ENCODE measurements around the gene DUSP22. TPM values are rescaled to one million over a fixed set of nuclear protein-coding genes. Genes with fewer than 3 reads are reported as not detected.

DUSP22 gene
- total RNA-seq, 1 donor from 2014 or later: 61.2 TPM

DNA sequence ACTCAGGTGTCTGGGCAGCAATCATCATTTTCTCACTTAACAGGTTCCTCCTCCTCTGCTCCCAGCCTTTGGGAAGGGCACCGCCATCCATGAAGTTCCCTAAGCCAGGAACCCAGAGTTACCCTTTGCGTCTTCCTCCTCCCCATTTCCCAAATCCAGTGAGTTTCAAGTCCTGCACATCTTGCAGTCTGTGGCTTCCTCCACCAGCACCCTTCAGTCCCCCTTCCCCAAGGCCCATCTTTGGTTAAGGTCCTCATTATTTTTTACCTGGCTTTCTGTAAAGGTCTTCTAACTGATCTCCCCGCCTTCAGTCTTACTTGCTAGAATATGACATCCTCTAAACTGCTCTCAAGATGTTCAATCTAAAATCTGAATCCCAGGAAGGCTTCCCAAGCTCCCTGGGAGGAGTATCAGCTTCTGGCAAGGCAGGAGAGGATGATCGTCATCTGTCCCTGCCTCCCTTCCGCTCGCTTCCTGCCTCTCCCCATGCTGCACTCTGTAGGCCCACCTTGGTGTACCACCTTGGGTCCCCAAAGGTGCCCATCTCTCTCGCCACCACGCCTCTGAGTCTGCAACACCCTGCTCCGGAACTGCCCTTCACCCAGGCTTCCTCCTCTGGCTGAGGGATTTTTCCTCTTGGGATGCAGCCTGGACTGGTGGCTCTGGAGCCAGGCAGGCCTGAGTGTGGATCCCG, 11.4 kb upstream of the DUSP22 start:
- Histone ChIP-seq H3K36me3 (no peaks in the 10 kb centered on the region), H3K9me3 (no peaks in the 10 kb centered on the region), H3K27me3 (no peaks in the 10 kb centered on the region), H3K27ac (no peak overlapping the region), H3K4me1 (no peaks in the 10 kb centered on the region), H3K4me3 (no peak overlapping the region)
- intact Hi-C loops (cut with DNase I): no loop called here
- no peak for DNase-seq
- no peak for ATAC-seq
- TF ChIP-seq, protein P1, sequence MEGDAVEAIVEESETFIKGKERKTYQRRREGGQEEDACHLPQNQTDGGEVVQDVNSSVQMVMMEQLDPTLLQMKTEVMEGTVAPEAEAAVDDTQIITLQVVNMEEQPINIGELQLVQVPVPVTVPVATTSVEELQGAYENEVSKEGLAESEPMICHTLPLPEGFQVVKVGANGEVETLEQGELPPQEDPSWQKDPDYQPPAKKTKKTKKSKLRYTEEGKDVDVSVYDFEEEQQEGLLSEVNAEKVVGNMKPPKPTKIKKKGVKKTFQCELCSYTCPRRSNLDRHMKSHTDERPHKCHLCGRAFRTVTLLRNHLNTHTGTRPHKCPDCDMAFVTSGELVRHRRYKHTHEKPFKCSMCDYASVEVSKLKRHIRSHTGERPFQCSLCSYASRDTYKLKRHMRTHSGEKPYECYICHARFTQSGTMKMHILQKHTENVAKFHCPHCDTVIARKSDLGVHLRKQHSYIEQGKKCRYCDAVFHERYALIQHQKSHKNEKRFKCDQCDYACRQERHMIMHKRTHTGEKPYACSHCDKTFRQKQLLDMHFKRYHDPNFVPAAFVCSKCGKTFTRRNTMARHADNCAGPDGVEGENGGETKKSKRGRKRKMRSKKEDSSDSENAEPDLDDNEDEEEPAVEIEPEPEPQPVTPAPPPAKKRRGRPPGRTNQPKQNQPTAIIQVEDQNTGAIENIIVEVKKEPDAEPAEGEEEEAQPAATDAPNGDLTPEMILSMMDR (IDR thresholded peaks at IDR 0.05): no peak

DNA sequence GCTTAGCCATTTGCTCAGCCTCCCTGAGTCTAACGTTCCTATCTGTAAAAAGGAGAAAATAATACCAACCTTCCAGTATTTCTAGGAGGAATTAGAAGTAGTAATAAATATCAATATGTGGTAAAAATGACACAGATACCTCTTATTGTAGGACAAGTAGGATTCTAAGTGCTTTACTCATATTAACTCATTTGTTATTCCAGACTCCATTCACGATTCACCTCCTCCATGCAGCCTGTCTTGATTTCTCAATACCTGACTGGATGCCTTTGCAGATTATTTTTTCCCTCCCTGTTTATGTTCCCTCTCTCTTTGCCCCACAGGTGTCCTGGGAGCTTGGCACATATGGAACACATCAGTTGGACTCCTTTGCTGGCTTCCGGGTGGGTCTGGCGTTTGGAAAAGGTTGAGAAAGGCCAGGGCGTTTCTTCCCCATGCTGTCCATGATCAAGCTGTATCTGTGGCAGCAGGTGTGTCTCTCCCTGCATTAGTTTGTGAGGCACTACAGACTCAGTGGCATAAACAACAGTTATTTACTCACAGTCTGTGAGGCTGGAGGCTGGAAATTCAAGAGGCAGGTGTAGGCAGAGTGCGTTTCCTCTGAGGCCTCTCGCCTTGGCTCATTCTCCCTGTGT, 10.7 kb upstream of the DUSP22 start:
- intact Hi-C loops (cut with DNase I): no loop called here
- Histone ChIP-seq H3K4me3 (no peak overlapping the region), H3K27me3 (no peaks in the 10 kb centered on the region), H3K9me3 (no peaks in the 10 kb centered on the region), H3K27ac (no peak overlapping the region), H3K36me3 (no peaks in the 10 kb centered on the region), H3K4me1 (no peaks in the 10 kb centered on the region)
- TF ChIP-seq, protein P1 (IDR thresholded peaks at IDR 0.05): no peak
- no peak for DNase-seq
- ATAC-seq: no peak

DNA sequence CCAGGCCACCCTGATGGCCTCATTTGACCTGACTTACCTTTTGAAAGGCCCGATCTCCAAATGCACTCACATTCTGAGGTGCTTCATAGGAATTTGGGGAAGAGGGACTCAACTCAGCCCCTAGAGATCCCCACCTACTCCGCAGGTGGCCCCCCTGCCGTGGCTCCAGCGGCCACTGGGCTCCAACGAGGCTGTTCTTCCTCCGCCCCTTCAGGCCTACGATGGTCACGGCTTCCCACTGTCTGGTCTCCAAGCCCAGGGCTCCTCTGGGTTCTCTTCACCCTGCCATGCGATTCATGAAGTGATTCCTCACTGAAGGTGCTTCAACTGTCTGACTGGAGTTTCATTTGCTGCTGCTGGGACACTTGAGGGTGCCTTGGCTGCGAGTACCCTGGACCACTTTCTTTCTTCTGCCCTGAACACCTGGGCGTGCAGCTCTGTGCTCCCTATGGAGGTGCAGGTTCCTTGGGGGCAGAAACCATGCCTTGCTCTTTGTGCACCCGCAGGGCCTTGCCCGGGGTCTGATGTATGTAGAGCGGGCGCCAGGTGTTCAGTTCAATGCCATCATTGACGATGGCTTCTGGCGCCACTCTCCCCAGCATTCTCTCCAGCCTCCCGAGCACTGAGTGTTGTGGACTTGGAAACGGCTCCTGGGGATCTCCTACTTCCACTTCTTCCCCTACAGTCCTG, 10.0 kb upstream of the DUSP22 start:
- no peak for DNase-seq
- intact Hi-C loops (cut with DNase I): no loop called here
- TF ChIP-seq, protein P1 (IDR thresholded peaks at IDR 0.05): no peak

DNA sequence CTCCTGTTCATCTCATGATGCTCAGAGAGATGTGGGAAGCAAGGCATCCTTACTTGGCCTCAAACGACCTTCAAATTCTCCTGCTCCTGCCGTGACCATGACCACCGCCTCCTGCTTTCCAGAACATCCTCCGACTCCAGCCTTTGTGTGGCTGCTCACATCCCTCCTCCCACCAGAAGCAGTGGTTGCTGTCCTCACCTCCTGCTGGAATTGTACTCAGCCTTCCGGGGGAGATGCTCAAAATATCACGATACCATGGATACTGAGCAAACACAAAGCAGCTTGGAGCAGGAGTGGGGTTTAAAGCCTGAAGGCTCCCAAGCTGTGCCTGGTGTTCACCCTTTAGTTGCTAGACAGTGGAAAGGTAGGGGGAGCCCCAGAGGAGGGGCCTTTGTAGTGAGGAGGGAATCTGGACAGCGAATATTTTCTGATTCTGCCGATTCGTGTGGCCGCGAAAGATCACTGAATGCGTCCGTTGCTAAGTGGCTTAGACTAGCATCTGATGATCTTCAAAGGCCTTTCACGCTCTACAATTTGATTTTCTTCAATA, 9.3 kb upstream of the DUSP22 start:
- DNase-seq: no peak
- Histone ChIP-seq H3K36me3 (no peaks in the 10 kb centered on the region), H3K4me1 (no peaks in the 10 kb centered on the region), H3K27ac (no peak overlapping the region), H3K9me3 (no peaks in the 10 kb centered on the region), H3K27me3 (no peaks in the 10 kb centered on the region), H3K4me3 (no peak overlapping the region)
- ATAC-seq: no peak
- intact Hi-C loops (cut with DNase I): no loop called here
- TF ChIP-seq, protein P1 (IDR thresholded peaks at IDR 0.05): no peak

More for the DNA sequence above, 10.0 kb upstream of the DUSP22 start:
- Histone ChIP-seq H3K4me1 (no peaks in the 10 kb centered on the region), H3K36me3 (no peaks in the 10 kb centered on the region), H3K4me3 (no peak overlapping the region), H3K27ac (no peak overlapping the region), H3K27me3 (no peaks in the 10 kb centered on the region), H3K9me3 (no peaks in the 10 kb centered on the region)
- ATAC-seq: no peak

DNA sequence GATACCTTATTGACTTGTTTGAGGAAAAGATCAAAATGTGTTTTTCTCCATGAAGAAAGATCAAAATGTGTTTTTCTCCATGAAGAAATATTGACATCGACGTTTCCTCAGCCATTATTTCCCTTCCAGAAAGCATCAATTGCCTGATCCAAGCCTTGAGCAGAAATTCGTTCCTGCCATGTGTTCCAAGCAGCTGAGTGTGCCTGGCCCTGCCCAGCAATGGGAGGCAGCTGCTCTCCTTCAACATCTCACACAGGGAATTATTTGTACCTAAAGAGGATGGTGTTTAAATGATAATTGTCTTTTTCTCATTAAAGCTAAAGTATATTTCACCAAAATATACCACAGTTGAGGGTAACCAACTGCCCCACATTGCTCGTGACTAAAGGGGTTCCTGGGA, 7.8 kb upstream of the DUSP22 start:
- ATAC-seq (no peak), DNase-seq (no peak)
- Histone ChIP-seq H3K27ac (no peak overlapping the region), H3K4me3 (no peak overlapping the region), H3K27me3 (no peaks in the 10 kb centered on the region), H3K4me1 (no peaks in the 10 kb centered on the region), H3K9me3 (no peaks in the 10 kb centered on the region), H3K36me3 (no peaks in the 10 kb centered on the region)
- intact Hi-C loops (cut with DNase I): no loop called here
- TF ChIP-seq, protein P1 (IDR thresholded peaks at IDR 0.05): no peak
